Activated T-helper 2 cell treated with anti-CD3 and anti-CD28 coated beads, Interferon-gamma antibody, Interleukin-2, Interleukin-4, amounts not matched to agents 10 μg/mL and 5 μg/mL and 100 μg/mL, durations not matched to agents 14 hours and 24 hours and 36 hours (primary cell): Measurements from ENCODE around the gene C1orf74. TPM values are rescaled to one million over a fixed set of nuclear protein-coding genes. Genes with fewer than 3 reads are reported as not detected.
A peak's percentile ranks its signal among the peaks of the same experiment; 100 is the strongest.

Source experiments
- DNase-seq: peaks from one replicate; pipeline ENCODE4 v3.0.0; 2021; ENCODE audit warnings: low spot score
- H3K27ac Mint-ChIP-seq: one replicate; pipeline ENCODE4 v1.8.0; 2021; ENCODE audit warnings: mixed read lengths
- H3K27me3 Mint-ChIP-seq: one replicate; pipeline ENCODE4 v1.8.0; 2021; ENCODE audit warnings: low read depth, mixed read lengths
- H3K36me3 Mint-ChIP-seq: one replicate; pipeline ENCODE4 v1.8.0; 2021; ENCODE audit warnings: low read depth, mixed read lengths
- H3K4me1 Mint-ChIP-seq: one replicate; pipeline ENCODE4 v1.8.0; 2021; ENCODE audit warnings: low read depth, mixed read lengths
- H3K4me3 Mint-ChIP-seq: one replicate; pipeline ENCODE4 v1.8.0; 2021; ENCODE audit warnings: low read depth, mild to moderate bottlenecking, moderate library complexity, mixed read lengths
- H3K9me3 Mint-ChIP-seq: one replicate; pipeline ENCODE4 v1.8.0; 2021; ENCODE audit warnings: mixed read lengths
- intact Hi-C: fragments of 100-400 bp; cut with micrococcal nuclease; formaldehyde crosslinking; loops from one replicate; pipeline ENCODE4 v1.15.1; 2023
- total RNA-seq: library from RNA; stranded (reverse); gene quantifications from 2 replicates; pipeline ENCODE4 v1.2.3, GENCODE V29; 2022

The C1orf74 gene
- total RNA-seq: 2.8 and 3.0 TPM in 2 replicates

DNA sequence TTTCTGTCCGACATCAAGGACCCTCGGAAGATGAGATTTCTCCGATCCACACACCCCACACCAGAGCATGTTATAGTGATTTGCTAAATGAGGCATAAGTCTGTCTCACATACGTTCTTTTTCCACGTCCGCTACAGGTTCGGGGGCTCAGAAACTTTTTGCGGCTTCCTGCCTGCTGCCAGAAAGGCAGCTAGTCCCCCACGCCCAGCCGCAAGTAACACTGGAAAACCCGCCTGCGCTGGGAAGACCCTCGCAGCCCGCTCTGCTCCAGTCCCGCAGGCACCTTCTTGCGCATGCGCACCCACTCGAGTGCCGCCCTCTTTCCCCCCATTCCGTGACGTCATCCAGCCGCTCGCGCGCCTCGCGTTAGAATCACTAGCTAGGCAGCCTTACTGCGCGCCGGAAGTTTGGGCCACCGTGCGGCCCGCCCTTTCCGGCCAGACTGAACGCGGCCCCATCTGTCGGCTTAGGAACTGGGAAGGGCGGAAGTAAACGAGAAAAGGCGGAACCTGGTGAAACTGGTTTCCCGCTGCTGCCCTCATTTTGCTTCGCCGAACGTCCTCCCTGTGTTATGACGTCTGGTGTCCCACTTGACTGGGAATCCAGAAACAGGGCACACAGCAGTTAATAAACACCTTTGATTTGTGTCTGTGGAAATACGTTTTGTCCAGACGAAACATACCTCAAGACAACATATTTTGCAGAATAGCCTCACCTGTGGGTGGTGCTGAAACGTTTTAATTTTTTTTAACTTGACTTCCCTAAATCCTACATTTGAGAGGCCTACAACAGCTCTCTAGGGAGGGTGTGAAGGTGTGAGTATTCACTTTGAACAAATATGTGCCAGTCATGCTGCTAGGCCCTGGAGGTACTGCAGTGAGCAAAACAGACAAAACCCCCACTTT is at the start of gene C1orf74:
Gene C1orf74 (minus strand): TSS at position 295 of the 905 bp plus-strand sequence. CDS start 925 bp downstream, outside the sequence.
- Mint-ChIP-seq H3K4me1 (peaks cover 51% of the 10 kb centered on the region), H3K36me3 (peaks cover 38% of the 10 kb centered on the region), H3K27ac (peak within 1 kb of the TSS; percentile 92), H3K9me3 (no peaks in the 10 kb centered on the region), H3K27me3 (no peaks in the 10 kb centered on the region), H3K4me3 (peak within 1 kb of the TSS; percentile 87)
- intact Hi-C loops: loop anchor here (1.0 kb wide), 4 partner anchors 15 to 43 kb away; partner anchors contain the start of genes TRAF3IP3 and UTP25
- DNase-seq: peak; percentile 99

DNA sequence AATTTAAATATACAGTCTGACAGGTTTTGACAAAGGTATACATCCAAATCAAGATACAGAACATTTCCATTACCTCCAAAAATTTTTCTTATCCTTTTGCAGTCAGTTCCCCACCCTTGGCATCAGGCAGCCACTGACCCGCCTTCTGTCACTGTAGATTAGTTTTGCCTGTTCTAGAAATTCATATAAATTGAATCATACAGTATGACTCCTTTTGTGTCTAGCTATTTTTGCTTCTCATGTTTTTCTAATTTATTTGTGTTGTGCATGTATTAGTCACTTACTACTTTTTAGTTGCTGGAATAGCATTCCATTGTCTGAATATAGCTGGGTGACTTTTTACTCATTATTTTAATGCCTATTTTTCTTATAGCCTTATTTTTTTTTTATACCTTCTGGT is 47.3 kb upstream of the C1orf74 start:
- Mint-ChIP-seq H3K27me3 (no peaks in the 10 kb centered on the region), H3K27ac (no peak overlapping the region), H3K9me3 (no peaks in the 10 kb centered on the region), H3K4me1 (peaks cover 65% of the 10 kb centered on the region), H3K36me3 (peaks cover 81% of the 10 kb centered on the region), H3K4me3 (no peak overlapping the region)
- intact Hi-C loops: no loop called here
- DNase-seq: no peak

DNA sequence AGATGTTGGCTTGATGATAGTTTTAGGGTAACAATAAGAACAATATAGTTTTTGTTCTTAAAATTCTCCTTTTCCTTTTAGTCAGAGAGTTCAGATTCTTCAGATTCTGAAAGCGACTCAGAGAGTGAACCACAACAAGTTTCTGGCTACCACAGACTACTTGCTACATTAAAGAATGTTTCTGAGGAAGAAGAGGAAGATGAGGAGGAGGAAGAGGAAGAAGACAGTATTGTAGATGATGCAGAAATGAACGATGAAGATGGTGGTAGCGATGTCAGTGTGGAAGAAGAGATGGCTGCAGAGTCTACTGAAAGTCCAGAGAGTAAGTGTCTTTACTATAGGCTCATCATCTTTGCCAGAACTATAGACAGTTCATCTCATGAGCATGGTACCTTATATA is 46.4 kb upstream of the C1orf74 start:
- DNase-seq: no peak
- Mint-ChIP-seq H3K4me1 (peaks cover 56% of the 10 kb centered on the region), H3K9me3 (no peaks in the 10 kb centered on the region), H3K27ac (peak overlapping the region; percentile 32), H3K27me3 (no peaks in the 10 kb centered on the region), H3K36me3 (peaks cover 72% of the 10 kb centered on the region), H3K4me3 (peak overlapping the region; percentile 23)
- intact Hi-C loops: no loop called here

DNA sequence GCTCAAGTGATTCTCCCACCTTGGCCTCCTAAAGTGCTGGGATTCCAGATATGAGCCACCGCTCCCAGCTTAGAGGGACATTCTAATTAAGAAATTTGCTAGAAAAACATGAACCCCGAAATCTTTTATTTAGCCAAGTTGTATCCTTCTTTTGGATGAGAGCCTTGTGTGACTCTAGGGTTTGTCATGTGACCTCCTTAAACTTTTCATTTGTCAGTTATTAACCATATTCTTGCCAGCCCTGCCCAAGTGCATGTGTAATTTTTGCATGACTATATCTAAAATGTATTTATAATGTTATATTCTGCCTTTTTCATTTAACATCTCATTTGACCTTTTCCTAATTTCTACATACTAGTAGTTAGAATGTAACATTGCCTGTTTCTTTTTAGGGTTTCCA is 45.4 kb upstream of the C1orf74 start:
- Mint-ChIP-seq H3K4me1 (peaks cover 48% of the 10 kb centered on the region), H3K27ac (peak overlapping the region; percentile 84), H3K36me3 (peaks cover 62% of the 10 kb centered on the region), H3K27me3 (peaks cover 2% of the 10 kb centered on the region), H3K4me3 (peak overlapping the region; percentile 89), H3K9me3 (no peaks in the 10 kb centered on the region)
- intact Hi-C loops: loop anchor here (5.0 kb wide), 1 partner anchor 152 kb away; the partner anchor contains the start of gene G0S2
- no peak for DNase-seq

DNA sequence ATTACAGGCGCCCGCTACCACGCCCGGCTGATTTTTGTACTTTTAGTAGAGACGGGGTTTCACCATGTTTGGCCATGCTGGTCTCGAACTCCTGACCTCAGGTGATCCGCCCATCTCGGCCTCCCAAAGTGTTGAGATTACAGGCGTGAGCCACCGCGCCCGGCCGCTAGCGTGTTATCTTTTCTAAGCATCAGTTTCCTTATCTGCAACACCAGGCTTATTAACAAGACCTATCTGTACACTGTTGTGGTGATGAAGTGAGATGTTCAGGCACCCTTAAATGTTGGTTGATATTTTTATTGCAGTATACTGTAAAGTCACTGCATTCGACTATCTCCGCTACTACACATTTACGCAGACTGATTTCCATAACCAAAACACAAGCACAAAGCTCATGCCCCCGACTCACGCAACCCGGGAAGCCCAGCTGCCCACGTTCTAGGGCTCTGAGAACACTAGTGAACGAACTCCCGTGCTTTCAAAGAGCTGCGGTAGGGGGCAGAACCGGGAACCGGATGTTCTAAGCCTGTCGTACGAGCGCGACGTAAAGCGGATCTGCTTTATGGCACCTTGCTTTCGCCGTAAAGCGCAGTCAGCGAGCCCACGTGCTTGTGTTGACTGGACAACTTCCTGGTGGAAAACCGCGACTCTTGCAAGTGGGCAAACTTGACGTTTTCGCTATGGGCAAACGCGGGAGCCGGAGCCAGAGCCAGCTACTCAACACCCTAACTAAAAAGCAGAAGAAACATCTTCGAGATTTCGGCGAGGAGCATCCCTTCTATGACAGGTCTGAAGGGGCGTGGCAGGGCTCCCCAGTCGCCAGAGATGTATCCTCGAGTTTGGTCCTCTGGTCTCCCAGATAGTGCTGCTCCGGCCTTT is 43.3 kb upstream of the C1orf74 start, which contains the start of gene UTP25:
Gene UTP25 (plus strand): TSS at position 589 of the 879 bp plus-strand sequence. CDS start 92 bp downstream, at position 681.
- Mint-ChIP-seq H3K4me1 (peaks cover 47% of the 10 kb centered on the region), H3K36me3 (peaks cover 41% of the 10 kb centered on the region), H3K4me3 (peak within 1 kb of the TSS; percentile 89), H3K27ac (peak within 1 kb of the TSS; percentile 86), H3K27me3 (peaks cover 6% of the 10 kb centered on the region), H3K9me3 (no peaks in the 10 kb centered on the region)
- intact Hi-C loops: loop anchor here (1.0 to 5.0 kb wide), 4 partner anchors 8 to 150 kb away; partner anchors contain the start of genes C1orf74 and G0S2
- DNase-seq: peak; percentile 89

DNA sequence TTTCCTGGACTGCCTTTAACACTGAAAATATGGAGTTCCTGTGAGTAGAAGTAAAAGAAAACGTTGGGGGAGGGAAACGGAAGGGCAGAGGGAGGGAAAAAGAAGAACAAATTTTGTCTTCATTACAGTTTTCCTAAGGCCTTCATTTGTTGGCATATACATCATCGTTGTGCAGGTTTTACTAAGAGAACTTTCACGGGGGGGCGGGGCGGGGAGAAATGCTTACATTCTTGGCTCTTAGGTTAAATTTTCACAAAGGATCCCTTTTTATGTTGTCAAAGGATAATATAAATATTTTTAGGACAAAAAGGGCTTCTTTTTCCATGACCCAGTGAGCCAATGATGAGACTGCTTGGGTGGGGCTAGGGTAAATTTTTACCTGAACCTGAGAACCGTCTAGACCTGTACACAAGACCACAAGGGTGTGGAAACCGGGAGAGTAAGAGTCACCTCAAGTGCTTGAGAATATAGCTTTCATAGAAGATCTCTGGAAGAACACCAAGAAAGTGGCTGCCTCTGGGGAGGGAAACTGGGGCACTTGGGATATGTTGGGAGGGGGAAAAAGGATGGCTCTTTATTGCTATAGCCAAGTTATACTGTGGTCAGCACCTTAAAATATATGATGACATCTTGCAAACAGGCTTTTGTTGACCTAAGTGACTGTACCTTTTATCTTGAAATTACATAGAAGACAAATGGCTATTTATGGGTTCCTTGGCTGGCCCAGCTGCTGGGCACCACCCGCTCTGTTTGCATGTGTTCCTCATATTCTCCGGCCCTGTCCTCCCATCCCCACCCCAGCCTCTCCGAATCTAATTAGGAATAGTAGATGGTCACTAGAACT is 41.5 kb upstream of the C1orf74 start:
- Mint-ChIP-seq H3K4me3 (no peak overlapping the region), H3K36me3 (peaks cover 25% of the 10 kb centered on the region), H3K9me3 (no peaks in the 10 kb centered on the region), H3K27ac (no peak overlapping the region), H3K27me3 (peaks cover 15% of the 10 kb centered on the region), H3K4me1 (peaks cover 44% of the 10 kb centered on the region)
- intact Hi-C loops: loop anchor here (5.0 kb wide), 1 partner anchor 149 kb away; the partner anchor contains the start of gene G0S2
- no peak for DNase-seq

DNA sequence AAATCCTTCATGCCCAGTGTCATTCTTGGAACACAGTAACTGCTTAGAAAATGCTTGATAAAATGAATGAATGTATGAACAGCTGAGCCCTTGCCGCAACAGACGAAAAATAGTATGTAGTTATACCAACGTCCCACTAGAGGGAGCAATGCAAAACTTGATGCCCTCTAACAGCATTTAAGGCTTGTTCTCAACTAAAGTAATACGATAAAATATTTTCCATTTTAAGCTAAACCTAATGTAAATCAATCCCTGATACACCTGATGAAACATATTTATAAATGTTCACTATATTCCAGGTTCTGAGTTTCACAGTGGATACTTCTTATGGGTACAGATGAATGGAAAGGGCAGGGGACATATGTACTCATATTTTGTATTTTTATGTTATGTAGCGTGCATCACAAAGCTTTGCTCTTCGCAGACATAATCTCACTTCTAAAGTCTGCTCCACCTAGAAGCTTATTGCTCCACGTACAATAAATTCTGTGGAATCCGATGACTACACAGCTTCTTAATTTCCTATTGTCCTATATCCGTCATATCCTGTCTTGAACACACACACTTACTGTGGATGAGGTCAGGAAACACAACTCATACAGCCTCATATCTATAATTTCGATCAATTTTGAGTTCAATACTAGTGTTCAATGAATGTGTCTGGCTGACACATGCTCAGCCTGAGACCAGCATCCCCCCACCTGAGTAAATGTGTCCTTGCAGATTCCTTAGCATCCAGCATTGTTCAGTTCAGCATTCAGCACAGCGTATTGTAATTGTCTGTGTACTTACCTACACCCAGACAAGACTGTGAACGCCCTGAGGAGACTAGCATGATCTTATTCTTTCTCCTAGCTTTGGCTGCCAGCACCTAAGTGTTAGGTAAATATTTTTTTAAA is 39.0 kb upstream of the C1orf74 start:
- peaks cover 29% of the 10 kb centered on the region for H3K27me3 Mint-ChIP-seq
- no peaks in the 10 kb centered on the region for H3K9me3 Mint-ChIP-seq
- intact Hi-C loops: loop anchor here (2.0 kb wide), 1 partner anchor 13 kb away; no protein-coding TSS in a partner anchor
- H3K4me1 Mint-ChIP-seq: peaks cover 27% of the 10 kb centered on the region
- no peak overlapping the region for H3K4me3 Mint-ChIP-seq
- H3K36me3 Mint-ChIP-seq: peaks cover 6% of the 10 kb centered on the region
- no peak overlapping the region for H3K27ac Mint-ChIP-seq
- DNase-seq: no peak

DNA sequence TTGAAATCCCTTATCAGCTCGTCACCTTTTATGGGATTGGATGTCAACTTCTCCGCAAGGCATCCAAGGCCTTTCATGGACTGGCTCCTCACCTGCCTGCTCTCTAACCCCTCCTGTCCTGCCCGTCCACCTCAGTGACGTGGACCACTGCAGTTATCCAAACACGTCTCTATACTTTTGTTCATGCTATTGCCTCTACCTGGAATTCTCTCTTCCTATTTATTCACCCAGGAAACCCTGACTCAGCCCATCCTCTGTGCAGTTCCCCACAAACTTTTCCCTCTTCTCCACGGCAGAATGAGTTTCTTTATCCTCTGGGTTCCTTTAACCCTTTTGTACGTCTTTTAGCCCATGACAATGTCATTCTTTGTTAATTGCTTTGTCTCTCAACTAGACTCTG is 38.3 kb upstream of the C1orf74 start:
- H3K4me1 Mint-ChIP-seq: peaks cover 27% of the 10 kb centered on the region
- H3K27me3 Mint-ChIP-seq: peaks cover 29% of the 10 kb centered on the region
- intact Hi-C loops: loop anchor here (2.0 kb wide), 1 partner anchor 14 kb away; no protein-coding TSS in a partner anchor
- no peak overlapping the region for H3K4me3 Mint-ChIP-seq
- H3K36me3 Mint-ChIP-seq: no peaks in the 10 kb centered on the region
- no peak overlapping the region for H3K27ac Mint-ChIP-seq
- no peaks in the 10 kb centered on the region for H3K9me3 Mint-ChIP-seq
- no peak for DNase-seq

DNA sequence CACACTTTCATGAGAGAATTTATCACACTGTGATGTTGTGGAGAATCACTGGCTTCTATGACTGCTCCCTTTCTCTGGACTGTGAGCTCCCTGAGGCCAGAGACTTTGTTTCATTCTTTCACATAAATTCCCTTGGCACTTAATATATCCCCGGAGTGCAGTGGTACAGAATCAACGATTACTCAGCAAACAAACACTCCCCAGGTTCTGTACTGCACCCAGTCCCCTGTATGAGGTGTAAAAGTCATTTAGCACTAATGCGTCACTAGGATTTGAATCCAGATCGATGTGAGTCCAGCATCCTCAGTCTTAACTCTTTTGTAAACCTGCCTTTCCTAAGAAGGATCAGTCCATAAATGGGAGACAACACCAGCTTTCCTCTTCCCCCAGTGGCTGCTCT is 36.6 kb upstream of the C1orf74 start:
- Mint-ChIP-seq H3K9me3 (no peaks in the 10 kb centered on the region), H3K27me3 (peaks cover 29% of the 10 kb centered on the region), H3K36me3 (no peaks in the 10 kb centered on the region), H3K4me1 (peaks cover 24% of the 10 kb centered on the region), H3K4me3 (no peak overlapping the region), H3K27ac (no peak overlapping the region)
- intact Hi-C loops: no loop called here
- no peak for DNase-seq

DNA sequence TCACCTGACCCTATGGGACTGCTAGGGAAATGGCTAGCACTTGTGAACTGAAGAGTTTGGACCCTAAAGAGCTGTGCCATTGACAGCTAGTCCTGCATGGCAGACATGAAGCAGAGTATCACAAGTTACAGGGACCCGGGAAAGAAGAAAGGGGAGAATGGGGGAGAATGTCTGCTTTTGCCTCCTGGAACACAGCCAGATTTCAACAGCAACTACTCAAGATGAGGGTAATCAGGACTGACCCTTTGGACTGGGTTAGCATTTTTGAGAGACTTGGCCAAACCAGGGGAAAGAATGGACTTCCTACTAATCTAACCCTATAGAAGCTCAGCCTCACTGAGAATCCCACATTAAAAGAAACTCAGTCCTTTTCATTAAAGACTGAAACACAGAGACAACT is 34.7 kb upstream of the C1orf74 start:
- no peaks in the 10 kb centered on the region for H3K36me3 Mint-ChIP-seq
- H3K9me3 Mint-ChIP-seq: no peaks in the 10 kb centered on the region
- H3K27me3 Mint-ChIP-seq: peaks cover 27% of the 10 kb centered on the region
- no peak overlapping the region for H3K4me3 Mint-ChIP-seq
- intact Hi-C loops: no loop called here
- H3K4me1 Mint-ChIP-seq: peaks cover 26% of the 10 kb centered on the region
- no peak for DNase-seq
- no peak overlapping the region for H3K27ac Mint-ChIP-seq

DNA sequence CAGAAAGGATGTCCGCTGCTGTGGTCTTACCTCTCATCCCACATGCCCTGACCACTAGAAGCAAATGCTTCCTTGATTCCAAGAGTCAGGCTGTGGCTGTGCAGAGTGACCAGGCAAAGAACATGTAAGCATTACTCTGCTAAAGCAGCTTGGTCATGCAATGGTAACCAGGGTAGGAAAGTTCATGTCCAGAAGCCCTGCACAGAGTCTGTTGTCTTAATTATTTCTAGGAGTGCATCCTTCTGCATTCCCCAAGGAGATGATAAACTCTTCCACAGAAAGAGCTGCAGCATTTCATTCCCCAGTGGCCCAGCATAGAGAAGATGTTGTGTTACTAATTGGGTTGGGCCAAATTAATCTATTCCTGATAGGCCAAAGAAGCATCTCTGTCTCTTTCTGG is 33.3 kb upstream of the C1orf74 start:
- H3K27me3 Mint-ChIP-seq: peaks cover 23% of the 10 kb centered on the region
- H3K9me3 Mint-ChIP-seq: no peaks in the 10 kb centered on the region
- intact Hi-C loops: no loop called here
- H3K4me1 Mint-ChIP-seq: peaks cover 13% of the 10 kb centered on the region
- H3K27ac Mint-ChIP-seq: no peak overlapping the region
- no peak overlapping the region for H3K4me3 Mint-ChIP-seq
- DNase-seq: no peak
- H3K36me3 Mint-ChIP-seq: no peaks in the 10 kb centered on the region
